T-helper 2 cell (primary cell): ENCODE measurements around the gene SBNO2.

ENCODE experiments used
- DNase-seq, 5 experiments: peaks; one replicate each; pipeline versions ENCODE4 v3.0.0 to v3.0.0-alpha.2; 2012 to 2022

Gene SBNO2

DNA sequence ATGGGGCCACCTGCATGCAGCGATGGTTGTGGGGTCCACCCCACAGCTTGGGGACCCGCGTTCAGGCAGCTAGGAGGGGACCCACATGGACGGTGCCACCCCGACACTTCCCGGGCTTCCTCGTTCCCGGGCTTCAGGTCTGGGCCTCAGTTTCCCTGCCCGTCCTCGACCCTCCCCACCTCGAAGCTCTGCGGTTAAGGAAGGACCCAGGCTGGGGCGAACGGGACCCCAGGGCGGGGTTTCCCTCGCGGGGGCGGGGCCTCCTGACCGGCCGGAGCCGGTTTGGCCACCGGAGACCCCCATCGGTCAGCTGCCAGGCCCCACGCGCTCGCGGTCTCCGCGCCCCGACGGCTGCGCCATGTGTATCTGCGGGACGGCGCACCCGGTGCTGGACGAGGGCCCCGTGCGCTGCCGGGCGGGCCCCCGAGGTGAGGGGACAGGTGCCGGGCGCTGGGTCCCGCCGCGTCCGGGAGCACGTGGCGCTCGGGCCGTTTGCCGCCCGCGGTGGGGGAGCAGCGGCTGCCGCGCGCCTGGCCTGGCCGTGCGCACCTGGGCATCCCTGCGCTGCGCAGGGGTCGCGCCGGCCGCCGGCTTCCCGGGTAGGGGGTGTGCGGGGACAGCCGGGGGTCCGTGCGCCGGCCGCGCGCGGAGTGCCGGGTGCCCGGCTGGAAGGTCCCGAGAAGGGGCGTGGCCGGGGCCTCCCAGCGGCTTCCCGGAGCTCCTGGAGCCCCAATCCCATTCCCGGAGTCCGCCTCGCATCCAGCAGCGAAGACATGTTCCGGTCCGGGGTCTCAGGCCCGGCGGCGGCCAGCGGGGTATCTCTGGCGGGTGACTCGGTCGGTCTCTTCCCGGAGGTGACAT, 102.9 kb downstream of the SBNO2 start:
- no peak for DNase-seq

- DNase-seq: no peak
These were observed 103.5 kb downstream of the SBNO2 start for GRCh38 chr19:1070576-1070930.

DNA sequence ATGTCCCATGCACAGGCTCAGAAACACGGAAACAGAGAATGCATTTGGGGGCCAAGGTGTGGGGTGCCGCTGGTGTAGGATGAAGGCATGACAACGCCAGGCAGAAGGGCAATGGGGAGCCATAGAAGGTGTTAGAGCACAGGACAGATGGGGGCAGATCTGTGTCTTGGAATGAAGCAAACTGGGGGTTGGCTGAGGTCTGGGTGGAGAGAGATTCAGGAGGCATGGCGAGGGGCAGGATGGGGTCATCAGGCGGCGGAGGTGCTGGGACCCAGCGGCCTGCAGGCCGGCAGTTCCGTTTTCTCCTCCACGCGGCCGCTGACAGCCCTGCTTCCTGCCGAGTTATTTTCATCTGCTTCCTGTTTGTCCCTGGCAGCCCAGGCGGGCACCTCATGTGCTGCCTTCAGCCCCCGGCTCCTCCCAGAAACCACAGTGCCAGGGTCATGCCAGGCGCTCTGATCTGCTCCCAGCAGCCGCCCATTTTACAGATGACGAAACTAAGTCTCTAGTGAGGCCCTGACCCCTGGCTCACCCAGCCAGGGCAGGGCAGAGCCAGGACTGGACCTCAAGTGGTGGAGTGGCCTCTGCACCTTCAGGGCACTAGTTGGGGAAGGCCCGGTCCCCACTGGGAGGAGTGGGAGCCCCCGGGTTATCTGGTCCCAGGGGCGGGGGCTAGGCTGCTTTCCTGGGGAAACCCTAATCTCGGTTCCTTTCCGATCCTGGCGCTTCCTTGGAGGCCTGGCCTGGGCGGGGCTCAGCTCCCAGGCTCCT, 104.9 kb downstream of the SBNO2 start:
- peak in 3 of 5 experiments; percentile 72 to 94 (median 77) for DNase-seq

GRCh38 chr19:1068009-1069001, 105.8 kb downstream of the SBNO2 start:
- peak in 3 of 5 experiments; percentile 56 to 88 (median 58) for DNase-seq

DNA sequence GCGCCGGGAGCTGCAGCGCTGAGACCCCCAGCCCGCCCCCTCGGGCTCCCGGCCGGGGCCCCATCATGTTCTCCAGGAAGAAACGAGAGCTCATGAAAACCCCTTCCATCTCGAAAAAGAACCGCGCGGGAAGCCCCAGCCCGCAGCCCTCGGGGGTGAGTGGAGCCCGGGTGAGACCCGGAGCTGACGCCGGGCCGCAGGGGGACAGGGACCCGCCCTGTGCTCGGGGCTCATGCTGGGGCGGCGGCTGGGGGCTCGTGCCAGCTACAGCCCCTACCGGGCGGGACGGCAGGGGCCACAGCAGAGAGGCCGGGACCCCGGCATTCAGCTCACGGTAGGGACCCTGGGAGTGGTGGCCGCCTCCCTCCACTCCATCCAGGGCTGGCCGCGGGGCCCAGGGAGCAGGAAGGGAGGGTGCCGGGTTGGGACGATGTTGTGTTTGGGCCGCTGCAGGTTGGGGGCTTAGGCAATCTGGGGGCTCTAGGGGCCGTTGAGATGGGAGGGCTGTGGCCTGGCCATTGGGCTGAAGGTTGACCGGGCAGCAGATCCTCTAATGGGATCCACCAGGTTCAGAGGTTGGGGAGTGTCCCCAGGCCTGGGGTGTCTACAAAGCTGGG, 106.6 kb downstream of the SBNO2 start:
- peak in 4 of 5 experiments; percentile 51 to 86 (median 63) for DNase-seq

- DNase-seq: peak; percentile 66 to 93 (median 78)
These were observed 107.2 kb downstream of the SBNO2 start, which contains the start of gene ARHGAP45 for GRCh38 chr19:1066748-1067340. Gene ARHGAP45 (plus strand): TSS chr19:1067167. CDS start chr19:1067406, 239 bp downstream.

GRCh38 chr19:1066251-1066747, 107.8 kb downstream of the SBNO2 start:
- DNase-seq: no peak

GRCh38 chr19:1065606-1066109, 108.4 kb downstream of the SBNO2 start:
- no peak for DNase-seq

GRCh38 chr19:1064661-1065605, 109.1 kb downstream of the SBNO2 start:
- DNase-seq: peak in 3 of 5 experiments; percentile 60 to 85 (median 68)

DNA sequence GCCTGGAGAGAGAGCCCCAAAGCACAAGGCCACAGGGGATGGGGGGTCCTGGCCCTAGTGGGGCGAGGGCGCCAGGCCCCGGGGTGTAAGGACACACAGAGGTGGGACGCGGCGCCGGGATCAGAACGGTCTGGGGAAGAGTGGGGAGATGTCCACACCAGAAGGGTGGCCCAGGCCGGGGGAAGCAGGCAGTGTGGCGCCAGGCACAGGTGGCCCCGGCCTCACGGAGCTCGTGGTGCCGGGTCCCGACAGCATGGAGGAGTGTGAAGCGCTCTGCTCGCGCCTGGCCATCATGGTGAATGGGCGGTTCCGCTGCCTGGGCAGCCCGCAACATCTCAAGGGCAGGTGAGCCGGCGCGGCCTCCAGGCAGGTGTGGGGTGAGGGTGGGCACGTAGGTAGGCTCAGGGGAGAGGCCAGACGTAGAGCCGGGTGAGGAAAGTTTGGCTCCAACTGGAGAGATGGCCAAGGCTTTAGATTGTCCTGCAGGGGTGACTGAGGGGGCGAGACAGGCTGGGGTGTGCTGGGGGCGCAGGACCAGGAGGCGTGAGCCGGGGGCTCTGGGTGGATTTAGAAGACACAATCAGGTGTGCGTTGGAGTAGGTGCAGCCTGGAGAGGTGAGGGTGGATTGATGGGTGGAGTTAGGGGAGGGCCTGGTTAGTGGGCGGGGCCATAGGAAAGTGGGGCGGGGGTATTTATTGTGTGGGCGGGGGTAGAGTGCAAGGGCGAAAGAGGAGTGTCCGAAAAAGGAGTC, 110.0 kb downstream of the SBNO2 start:
- DNase-seq: no peak

DNA sequence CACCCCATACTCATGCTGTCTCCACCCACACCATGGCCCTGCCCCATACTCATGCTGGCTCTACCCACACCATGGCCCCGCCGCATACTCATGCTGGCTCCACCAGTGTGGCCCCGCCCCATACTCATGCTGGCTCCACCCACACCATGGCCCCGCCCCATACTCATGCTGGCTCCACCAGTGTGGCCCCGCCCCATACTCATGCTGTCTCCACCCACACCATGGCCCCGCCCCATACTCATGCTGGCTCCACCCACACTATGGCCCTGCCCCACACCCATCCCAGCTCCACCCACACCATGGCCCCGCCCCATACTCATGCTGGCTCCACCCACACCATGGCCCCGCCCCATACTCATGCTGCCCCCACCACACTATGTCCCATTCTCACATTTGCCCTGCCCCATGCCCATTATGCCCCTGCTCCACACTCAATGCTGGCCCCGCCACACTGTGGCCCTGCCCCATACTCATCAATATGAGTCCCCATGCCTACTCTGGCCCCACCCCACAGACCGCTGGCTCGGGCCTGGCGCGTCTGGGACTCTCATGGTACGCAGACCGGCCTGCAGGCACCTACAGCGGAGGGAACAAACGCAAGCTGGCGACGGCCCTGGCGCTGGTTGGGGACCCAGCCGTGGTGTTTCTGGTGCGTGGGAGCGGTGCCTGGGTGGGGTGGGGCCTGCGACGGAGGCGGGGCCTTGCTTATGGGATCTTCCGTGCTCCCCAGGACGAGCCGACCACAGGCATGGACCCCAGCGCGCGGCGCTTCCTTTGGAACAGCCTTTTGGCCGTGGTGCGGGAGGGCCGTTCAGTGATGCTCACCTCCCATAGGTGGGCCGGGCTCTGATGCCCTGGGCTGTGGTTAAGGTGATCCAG, 110.8 kb downstream of the SBNO2 start:
- DNase-seq: peak; percentile 35 to 75 (median 68)

- DNase-seq: peak in 1 of 5 experiments; percentile 36
These were observed 111.6 kb downstream of the SBNO2 start for GRCh38 chr19:1062387-1063029.

GRCh38 chr19:1061987-1062386, 112.1 kb downstream of the SBNO2 start:
- no peak for DNase-seq

- DNase-seq: no peak
These were observed 113.4 kb downstream of the SBNO2 start for GRCh38 chr19:1060689-1061088.

DNA sequence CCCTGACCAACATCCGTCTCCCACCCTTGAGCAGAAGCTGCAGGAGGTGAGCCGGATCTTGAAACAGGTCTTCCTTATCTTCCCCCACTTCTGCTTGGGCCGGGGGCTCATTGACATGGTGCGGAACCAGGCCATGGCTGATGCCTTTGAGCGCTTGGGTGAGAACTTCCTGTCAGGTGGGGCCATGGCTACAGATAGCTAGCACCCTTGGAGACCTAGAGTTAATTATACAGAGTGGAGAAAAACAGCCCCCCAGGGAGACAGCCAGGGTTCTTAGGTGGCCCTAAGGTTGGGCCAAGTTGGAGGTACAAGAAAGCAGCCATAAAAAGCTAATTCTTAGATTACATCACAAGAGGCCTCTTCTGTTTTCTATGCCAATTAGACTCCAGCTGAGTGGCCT, 116.0 kb downstream of the SBNO2 start:
- DNase-seq: no peak
